ENCODE measurements around the gene MORN1.

- TF ChIP-seq CTCF (IDR thresholded peaks at IDR 0.05): no peak
- TF ChIP-seq POLR2AphosphoS5 (IDR thresholded peaks at IDR 0.05): no peak
Observed at GRCh38 chr1:2294033-2294724, 97.2 kb downstream of the MORN1 start.

Measured in esophagus muscularis mucosa (tissue), 3 donors.